Activated CD4-positive, alpha-beta T cell treated with anti-CD3 and anti-CD28 coated beads for 36 hours (primary cell): ENCODE data around the gene SEMA5A. TPM values are rescaled to one million over a fixed set of nuclear protein-coding genes. Genes with fewer than 3 reads are reported as not detected.

ENCODE experiments used
- ATAC-seq: fragments of 200-7000 bp; cut with Tn5 transposase; one replicate; pipeline ENCODE4 v1.10.0; 2021; ENCODE audit warnings: mild to moderate bottlenecking, moderate library complexity
- CTCF ChIA-PET: fragments of 350-600 bp; sonication (Branson Sonifier 250); formaldehyde crosslinking; loops from one replicate; lab custom pipeline; 2021; ENCODE audit warnings: antibody characterized with exemption; lab: Charles Lee
- POLR2A ChIA-PET: fragments of 350-600 bp; sonication (Branson Sonifier 250); formaldehyde crosslinking; loops from one replicate; lab custom pipeline; 2021; ENCODE audit warnings: antibody characterized with exemption, inconsistent platforms; lab: Charles Lee
- DNase-seq: peaks from one replicate; pipeline ENCODE4 v3.0.0-alpha.2; 2020
- H3K27ac Mint-ChIP-seq: one replicate; pipeline ENCODE4 v1.8.0; 2021; ENCODE audit warnings: mixed read lengths
- H3K27me3 Mint-ChIP-seq: one replicate; pipeline ENCODE4 v1.8.0; 2021; ENCODE audit warnings: mixed read lengths
- H3K36me3 Mint-ChIP-seq: one replicate; pipeline ENCODE4 v1.8.0; 2021; ENCODE audit warnings: low read depth, mixed read lengths
- H3K4me1 Mint-ChIP-seq: one replicate; pipeline ENCODE4 v1.8.0; 2021; ENCODE audit warnings: mixed read lengths
- H3K4me3 Mint-ChIP-seq: one replicate; pipeline ENCODE4 v1.8.0; 2021; ENCODE audit warnings: mild to moderate bottlenecking, moderate library complexity, mixed read lengths
- H3K9me3 Mint-ChIP-seq: one replicate; pipeline ENCODE4 v1.8.0; 2021; ENCODE audit warnings: low read depth, mixed read lengths
- intact Hi-C, 2 experiments: fragments of 100-400 bp; cut with DNase I in 1 of 2; cut with micrococcal nuclease in 1 of 2; formaldehyde crosslinking; loops; one replicate each; pipeline versions ENCODE4 v1.14.2 to v1.15.1; 2022 to 2024; cut with DNase I, micrococcal nuclease
- total RNA-seq, 2 experiments: library from RNA; stranded (reverse); gene quantifications; one replicate each; pipeline ENCODE4 v1.2.3, GENCODE V29; 2021

Gene SEMA5A
- total RNA-seq, 2 experiments from 2014 or later, result 0.04 TPM; not detected in 1

DNA sequence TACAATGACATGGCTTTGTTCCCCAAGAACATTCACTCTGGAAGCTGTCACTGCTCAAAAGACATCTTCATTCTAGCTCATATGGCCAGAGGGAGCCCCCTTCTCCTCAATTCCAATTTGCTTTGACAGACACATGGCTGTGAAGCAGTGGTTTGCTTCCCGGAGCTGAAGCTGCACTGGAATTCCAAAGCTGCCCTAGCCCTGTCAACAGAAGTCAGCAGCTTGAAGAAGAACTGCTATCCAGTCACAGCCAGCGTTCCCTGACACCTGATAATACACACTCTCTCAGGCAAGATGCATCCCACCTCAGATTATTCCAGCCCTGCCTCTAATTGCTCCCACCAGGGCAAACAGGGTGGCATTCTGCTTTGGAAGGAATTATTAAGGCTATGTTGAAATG is 93.7 kb downstream of the SEMA5A start:
- Mint-ChIP-seq H3K27ac (no peak overlapping the region), H3K27me3 (no peaks in the 10 kb centered on the region), H3K4me3 (no peak overlapping the region), H3K36me3 (no peaks in the 10 kb centered on the region), H3K9me3 (peaks cover 4% of the 10 kb centered on the region), H3K4me1 (no peaks in the 10 kb centered on the region)
- CTCF ChIA-PET, result no interaction called here
- no peak for ATAC-seq
- POLR2A ChIA-PET, result no interaction called here
- intact Hi-C loops, result no loop called here
- DNase-seq, result no peak

GRCh38 chr5:9451037-9451436 is 94.8 kb downstream of the SEMA5A start:
- ATAC-seq, result no peak
- Mint-ChIP-seq H3K9me3 (no peaks in the 10 kb centered on the region), H3K4me1 (no peaks in the 10 kb centered on the region), H3K4me3 (no peak overlapping the region), H3K36me3 (no peaks in the 10 kb centered on the region), H3K27ac (no peak overlapping the region), H3K27me3 (no peaks in the 10 kb centered on the region)
- ChIA-PET POLR2A (no interaction called here), CTCF (no interaction called here)
- intact Hi-C loops, result no loop called here
- DNase-seq, result no peak

- Mint-ChIP-seq H3K9me3 (no peaks in the 10 kb centered on the region), H3K36me3 (no peaks in the 10 kb centered on the region), H3K27ac (no peak overlapping the region), H3K4me1 (no peaks in the 10 kb centered on the region), H3K4me3 (no peak overlapping the region), H3K27me3 (no peaks in the 10 kb centered on the region)
- POLR2A ChIA-PET, result no interaction called here
- no peak for ATAC-seq
- no peak for DNase-seq
- intact Hi-C loops, result no loop called here
- CTCF ChIA-PET, result no interaction called here
Observed at GRCh38 chr5:9447691-9448090, 98.2 kb downstream of the SEMA5A start.

GRCh38 chr5:9445826-9446388 is 100.0 kb downstream of the SEMA5A start:
- no peaks in the 10 kb centered on the region for H3K4me1 Mint-ChIP-seq
- intact Hi-C loops, result no loop called here
- H3K4me3 Mint-ChIP-seq, result no peak overlapping the region
- DNase-seq (no peak), ATAC-seq (no peak)
- H3K27me3 Mint-ChIP-seq, result peaks cover 3% of the 10 kb centered on the region
- H3K36me3 Mint-ChIP-seq, result no peaks in the 10 kb centered on the region
- H3K9me3 Mint-ChIP-seq, result peaks cover 12% of the 10 kb centered on the region
- CTCF ChIA-PET, result interaction anchor here (0.6 kb wide), 1 partner anchor 1442 kb away, joined by 3 read pairs; no protein-coding TSS in a partner anchor
- POLR2A ChIA-PET, result no interaction called here
- no peak overlapping the region for H3K27ac Mint-ChIP-seq

DNA sequence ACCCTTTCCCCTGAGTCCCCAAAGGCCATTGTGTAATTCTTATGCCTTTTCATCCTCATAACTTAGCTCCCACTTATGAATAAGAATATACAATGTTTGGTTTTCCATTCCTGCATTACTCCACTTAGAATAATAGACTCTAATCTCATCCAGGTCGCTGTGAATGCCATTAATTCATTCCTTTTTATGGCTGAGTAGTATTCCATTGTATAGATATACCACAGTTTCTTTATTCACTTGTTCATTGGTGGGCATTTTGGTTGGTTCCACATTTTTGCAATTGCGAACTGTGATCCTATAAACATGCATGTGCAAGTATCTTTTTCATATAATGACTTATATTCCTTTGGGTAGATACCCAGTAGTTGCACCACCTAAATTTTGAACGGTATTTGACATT is 101.5 kb downstream of the SEMA5A start:
- ATAC-seq, result no peak
- no peaks in the 10 kb centered on the region for H3K36me3 Mint-ChIP-seq
- H3K27me3 Mint-ChIP-seq, result peaks cover 3% of the 10 kb centered on the region
- no peak overlapping the region for H3K4me3 Mint-ChIP-seq
- CTCF ChIA-PET, result no interaction called here
- H3K9me3 Mint-ChIP-seq, result peaks cover 12% of the 10 kb centered on the region
- POLR2A ChIA-PET, result no interaction called here
- intact Hi-C loops, result no loop called here
- no peaks in the 10 kb centered on the region for H3K4me1 Mint-ChIP-seq
- no peak for DNase-seq
- no peak overlapping the region for H3K27ac Mint-ChIP-seq

- ATAC-seq (no peak), DNase-seq (no peak)
- ChIA-PET CTCF (no interaction called here), POLR2A (no interaction called here)
- Mint-ChIP-seq H3K4me1 (no peaks in the 10 kb centered on the region), H3K27me3 (peaks cover 3% of the 10 kb centered on the region), H3K27ac (no peak overlapping the region), H3K9me3 (peaks cover 12% of the 10 kb centered on the region), H3K36me3 (no peaks in the 10 kb centered on the region), H3K4me3 (no peak overlapping the region)
- intact Hi-C loops, result no loop called here
Observed at GRCh38 chr5:9441610-9442009, 104.3 kb downstream of the SEMA5A start.

DNA sequence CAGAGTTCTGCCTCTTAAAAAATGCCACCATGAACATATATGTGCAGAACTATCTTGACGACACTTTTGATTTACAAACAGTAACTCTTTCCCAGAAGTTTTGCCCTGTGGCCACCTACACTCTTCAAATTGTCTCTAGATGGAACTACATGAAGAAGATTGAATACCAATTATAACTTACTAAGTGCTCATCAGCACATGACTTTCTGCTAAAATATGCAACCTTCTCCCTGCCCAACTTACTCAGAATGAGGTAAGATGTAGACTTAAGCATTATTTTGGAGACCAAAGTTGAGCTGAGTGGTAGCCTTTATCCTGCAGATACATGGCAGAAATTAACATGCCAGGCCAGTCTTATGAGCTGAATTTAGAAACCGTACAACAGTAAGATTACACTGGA is 105.4 kb downstream of the SEMA5A start:
- DNase-seq, result no peak
- no peak for ATAC-seq
- H3K9me3 Mint-ChIP-seq, result peaks cover 12% of the 10 kb centered on the region
- no peak overlapping the region for H3K27ac Mint-ChIP-seq
- intact Hi-C loops, result no loop called here
- CTCF ChIA-PET, result no interaction called here
- H3K36me3 Mint-ChIP-seq, result no peaks in the 10 kb centered on the region
- H3K27me3 Mint-ChIP-seq, result peaks cover 3% of the 10 kb centered on the region
- H3K4me1 Mint-ChIP-seq, result no peaks in the 10 kb centered on the region
- POLR2A ChIA-PET, result no interaction called here
- no peak overlapping the region for H3K4me3 Mint-ChIP-seq

DNA sequence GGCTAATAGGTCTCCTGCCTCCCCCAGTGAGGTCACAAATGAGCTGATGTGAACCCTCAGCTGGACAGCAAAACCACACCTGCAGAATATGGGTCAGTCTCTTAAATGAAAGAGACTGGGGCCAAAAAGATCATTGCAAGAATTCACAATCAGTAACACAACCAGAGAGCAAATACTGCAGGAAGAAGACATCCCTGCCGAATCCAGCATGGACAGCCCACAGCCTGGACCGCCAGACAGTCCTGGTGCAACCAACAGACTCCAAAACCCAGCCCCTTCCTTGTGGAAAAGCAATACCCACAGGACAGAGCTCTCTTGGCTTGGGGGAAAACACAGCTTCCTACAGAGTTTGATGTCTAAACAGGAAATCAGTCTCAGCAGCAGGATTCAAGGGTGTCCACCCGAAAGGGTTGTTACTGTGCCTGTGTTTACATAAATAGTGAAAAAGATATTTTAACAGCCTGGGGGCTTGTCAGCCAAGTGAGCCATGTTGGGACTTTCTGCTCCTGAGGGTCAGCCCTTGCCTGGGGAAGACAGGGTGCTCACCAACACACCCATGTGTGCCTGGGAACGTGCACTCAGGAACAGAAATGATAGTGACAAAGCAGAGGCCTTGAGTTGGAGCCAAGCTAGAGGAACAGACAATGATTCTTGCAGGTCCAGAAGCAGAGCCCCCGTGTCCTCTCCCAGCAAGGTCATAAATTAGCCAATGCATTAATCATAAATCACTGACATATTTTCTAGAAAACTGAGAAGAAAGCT is 106.2 kb downstream of the SEMA5A start:
- intact Hi-C loops, result no loop called here
- Mint-ChIP-seq H3K9me3 (peaks cover 12% of the 10 kb centered on the region), H3K4me3 (no peak overlapping the region), H3K27me3 (peaks cover 3% of the 10 kb centered on the region), H3K27ac (no peak overlapping the region), H3K4me1 (no peaks in the 10 kb centered on the region), H3K36me3 (no peaks in the 10 kb centered on the region)
- ATAC-seq (no peak), DNase-seq (no peak)
- CTCF ChIA-PET, result no interaction called here
- POLR2A ChIA-PET, result no interaction called here

- Mint-ChIP-seq H3K27ac (no peak overlapping the region), H3K9me3 (peaks cover 12% of the 10 kb centered on the region), H3K36me3 (no peaks in the 10 kb centered on the region), H3K4me3 (no peak overlapping the region), H3K27me3 (peaks cover 3% of the 10 kb centered on the region), H3K4me1 (no peaks in the 10 kb centered on the region)
- POLR2A ChIA-PET, result no interaction called here
- no peak for ATAC-seq
- no peak for DNase-seq
- CTCF ChIA-PET, result no interaction called here
- intact Hi-C loops, result no loop called here
Observed at GRCh38 chr5:9438596-9439354, 107.1 kb downstream of the SEMA5A start.

GRCh38 chr5:9437741-9438240 is 108.1 kb downstream of the SEMA5A start:
- Mint-ChIP-seq H3K4me3 (no peak overlapping the region), H3K27ac (no peak overlapping the region), H3K9me3 (peaks cover 12% of the 10 kb centered on the region), H3K27me3 (peaks cover 3% of the 10 kb centered on the region), H3K4me1 (no peaks in the 10 kb centered on the region), H3K36me3 (no peaks in the 10 kb centered on the region)
- ChIA-PET CTCF (no interaction called here), POLR2A (no interaction called here)
- no peak for ATAC-seq
- intact Hi-C loops, result no loop called here
- DNase-seq, result no peak

- Mint-ChIP-seq H3K4me1 (no peaks in the 10 kb centered on the region), H3K9me3 (no peaks in the 10 kb centered on the region), H3K4me3 (no peak overlapping the region), H3K36me3 (no peaks in the 10 kb centered on the region), H3K27ac (no peak overlapping the region), H3K27me3 (no peaks in the 10 kb centered on the region)
- intact Hi-C loops, result no loop called here
- DNase-seq (no peak), ATAC-seq (no peak)
- POLR2A ChIA-PET, result no interaction called here
- CTCF ChIA-PET, result no interaction called here
Observed at GRCh38 chr5:9431496-9432258, 114.2 kb downstream of the SEMA5A start.
